ENCODE results near the gene RFTN1. TPM values are rescaled to one million over a fixed set of nuclear protein-coding genes. Genes with fewer than 3 reads are reported as not detected.

RFTN1 gene
- total RNA-seq, 1 donor from 2014 or later, result 6.4 TPM

DNA sequence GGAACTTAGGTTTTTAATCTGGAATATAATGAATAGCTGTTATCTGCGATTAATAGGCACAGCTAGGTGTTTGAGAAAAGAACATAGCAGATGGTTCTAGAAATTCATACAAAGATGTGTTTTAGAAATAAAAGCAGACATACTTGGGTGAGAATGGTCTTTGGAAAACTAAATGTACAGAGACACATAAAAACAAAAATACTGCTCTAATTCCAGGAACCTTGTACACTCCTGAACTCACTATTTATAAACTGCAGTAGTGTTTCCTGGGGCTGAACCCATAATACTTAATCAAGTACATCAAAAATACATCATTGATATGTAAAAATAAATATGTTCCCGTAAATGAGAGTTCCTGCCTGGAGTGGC lies 143.0 kb downstream of the RFTN1 start:
- Mint-ChIP-seq H3K4me3 (ENCODE audit: unreplicated experiment) (no peak overlapping the region), H3K4me1 (ENCODE audit: low read depth, unreplicated experiment) (peaks cover 49% of the 10 kb centered on the region), H3K27me3 (ENCODE audit: unreplicated experiment) (peaks cover 8% of the 10 kb centered on the region), H3K9me3 (ENCODE audit: unreplicated experiment) (peaks cover 3% of the 10 kb centered on the region), H3K27ac (ENCODE audit: unreplicated experiment) (no peak overlapping the region), H3K36me3 (ENCODE audit: unreplicated experiment) (no peaks in the 10 kb centered on the region)
- no peak for DNase-seq
- TF ChIP-seq, protein P1, sequence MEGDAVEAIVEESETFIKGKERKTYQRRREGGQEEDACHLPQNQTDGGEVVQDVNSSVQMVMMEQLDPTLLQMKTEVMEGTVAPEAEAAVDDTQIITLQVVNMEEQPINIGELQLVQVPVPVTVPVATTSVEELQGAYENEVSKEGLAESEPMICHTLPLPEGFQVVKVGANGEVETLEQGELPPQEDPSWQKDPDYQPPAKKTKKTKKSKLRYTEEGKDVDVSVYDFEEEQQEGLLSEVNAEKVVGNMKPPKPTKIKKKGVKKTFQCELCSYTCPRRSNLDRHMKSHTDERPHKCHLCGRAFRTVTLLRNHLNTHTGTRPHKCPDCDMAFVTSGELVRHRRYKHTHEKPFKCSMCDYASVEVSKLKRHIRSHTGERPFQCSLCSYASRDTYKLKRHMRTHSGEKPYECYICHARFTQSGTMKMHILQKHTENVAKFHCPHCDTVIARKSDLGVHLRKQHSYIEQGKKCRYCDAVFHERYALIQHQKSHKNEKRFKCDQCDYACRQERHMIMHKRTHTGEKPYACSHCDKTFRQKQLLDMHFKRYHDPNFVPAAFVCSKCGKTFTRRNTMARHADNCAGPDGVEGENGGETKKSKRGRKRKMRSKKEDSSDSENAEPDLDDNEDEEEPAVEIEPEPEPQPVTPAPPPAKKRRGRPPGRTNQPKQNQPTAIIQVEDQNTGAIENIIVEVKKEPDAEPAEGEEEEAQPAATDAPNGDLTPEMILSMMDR (IDR thresholded peaks at IDR 0.05; ENCODE audit: partially characterized antibody, unreplicated experiment), result no peak

DNA sequence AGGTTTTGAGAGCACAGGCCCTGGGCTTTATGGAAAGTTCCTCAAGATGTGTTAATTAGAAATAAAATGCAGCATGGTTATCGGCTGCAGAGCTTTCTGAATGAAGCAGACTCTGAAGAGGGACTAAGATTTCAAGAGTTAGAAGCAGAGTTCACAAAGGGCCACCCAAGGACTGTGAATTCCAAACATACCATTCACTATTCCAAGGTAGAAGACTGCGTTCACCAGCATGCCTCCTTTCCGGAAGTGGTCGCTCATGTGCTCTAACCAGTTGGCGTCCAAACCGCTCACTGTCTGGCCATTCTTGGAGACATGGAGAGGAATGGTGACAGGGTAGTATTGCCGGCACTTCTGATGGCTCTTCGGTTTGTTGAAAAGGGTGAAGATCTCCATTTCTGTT lies 143.6 kb downstream of the RFTN1 start:
- no peak for DNase-seq
- peaks cover 8% of the 10 kb centered on the region for H3K27me3 Mint-ChIP-seq (ENCODE audit: unreplicated experiment)
- TF ChIP-seq, protein P1 (IDR thresholded peaks at IDR 0.05; ENCODE audit: partially characterized antibody, unreplicated experiment), result no peak
- H3K4me1 Mint-ChIP-seq (ENCODE audit: low read depth, unreplicated experiment), result peaks cover 48% of the 10 kb centered on the region
- H3K9me3 Mint-ChIP-seq (ENCODE audit: unreplicated experiment), result peaks cover 3% of the 10 kb centered on the region
- H3K36me3 Mint-ChIP-seq (ENCODE audit: unreplicated experiment), result no peaks in the 10 kb centered on the region
- no peak overlapping the region for H3K27ac Mint-ChIP-seq (ENCODE audit: unreplicated experiment)
- H3K4me3 Mint-ChIP-seq (ENCODE audit: unreplicated experiment), result no peak overlapping the region

DNA sequence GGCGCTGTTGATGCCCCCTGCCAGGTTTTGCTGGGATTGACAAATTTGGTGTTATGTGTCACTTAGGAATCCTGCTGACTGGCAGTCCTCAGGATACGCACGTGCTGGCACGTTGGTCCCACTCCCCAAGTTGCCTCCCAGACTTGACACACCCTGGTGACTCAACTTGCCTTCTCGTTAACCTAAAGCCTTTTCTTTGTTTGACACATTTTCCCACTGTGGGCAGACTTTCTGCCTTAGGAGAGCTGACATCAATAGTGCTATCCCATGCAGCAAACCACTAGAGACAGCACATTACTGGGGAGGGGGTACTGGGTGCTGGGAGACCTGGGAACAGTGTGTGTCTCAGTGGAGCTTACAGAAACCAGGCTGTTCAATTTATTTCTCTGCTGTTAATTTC lies 144.2 kb downstream of the RFTN1 start:
- peaks cover 45% of the 10 kb centered on the region for H3K4me1 Mint-ChIP-seq (ENCODE audit: low read depth, unreplicated experiment)
- H3K9me3 Mint-ChIP-seq (ENCODE audit: unreplicated experiment), result peaks cover 3% of the 10 kb centered on the region
- no peak overlapping the region for H3K4me3 Mint-ChIP-seq (ENCODE audit: unreplicated experiment)
- H3K27me3 Mint-ChIP-seq (ENCODE audit: unreplicated experiment), result peaks cover 8% of the 10 kb centered on the region
- DNase-seq, result no peak
- no peaks in the 10 kb centered on the region for H3K36me3 Mint-ChIP-seq (ENCODE audit: unreplicated experiment)
- H3K27ac Mint-ChIP-seq (ENCODE audit: unreplicated experiment), result no peak overlapping the region
- TF ChIP-seq, protein P1 (IDR thresholded peaks at IDR 0.05; ENCODE audit: partially characterized antibody, unreplicated experiment), result no peak

DNA sequence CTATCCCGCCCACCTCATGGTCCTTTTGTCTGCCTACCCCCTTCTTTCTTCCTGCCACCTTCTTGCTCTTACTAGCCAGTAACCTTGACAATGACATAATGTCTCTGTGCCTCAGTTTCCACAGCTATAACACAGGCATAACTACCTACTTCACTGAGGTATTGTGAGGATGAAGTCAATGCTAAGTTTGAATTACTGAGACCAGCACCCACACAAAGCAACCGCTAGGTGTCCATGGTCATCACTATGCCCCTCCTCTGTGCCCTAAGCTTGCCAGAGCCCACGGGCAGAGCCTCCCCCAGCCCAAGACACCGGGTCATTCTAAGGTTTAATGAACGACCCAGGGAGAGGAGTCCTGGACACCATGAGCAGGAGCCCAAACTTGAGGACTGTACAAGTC lies 146.9 kb downstream of the RFTN1 start:
- H3K9me3 Mint-ChIP-seq (ENCODE audit: unreplicated experiment), result peaks cover 3% of the 10 kb centered on the region
- no peak for DNase-seq
- TF ChIP-seq, protein P1 (IDR thresholded peaks at IDR 0.05; ENCODE audit: partially characterized antibody, unreplicated experiment), result no peak
- H3K27ac Mint-ChIP-seq (ENCODE audit: unreplicated experiment), result no peak overlapping the region
- H3K27me3 Mint-ChIP-seq (ENCODE audit: unreplicated experiment), result no peaks in the 10 kb centered on the region
- H3K36me3 Mint-ChIP-seq (ENCODE audit: unreplicated experiment), result no peaks in the 10 kb centered on the region
- peaks cover 28% of the 10 kb centered on the region for H3K4me1 Mint-ChIP-seq (ENCODE audit: low read depth, unreplicated experiment)
- no peak overlapping the region for H3K4me3 Mint-ChIP-seq (ENCODE audit: unreplicated experiment)

DNA sequence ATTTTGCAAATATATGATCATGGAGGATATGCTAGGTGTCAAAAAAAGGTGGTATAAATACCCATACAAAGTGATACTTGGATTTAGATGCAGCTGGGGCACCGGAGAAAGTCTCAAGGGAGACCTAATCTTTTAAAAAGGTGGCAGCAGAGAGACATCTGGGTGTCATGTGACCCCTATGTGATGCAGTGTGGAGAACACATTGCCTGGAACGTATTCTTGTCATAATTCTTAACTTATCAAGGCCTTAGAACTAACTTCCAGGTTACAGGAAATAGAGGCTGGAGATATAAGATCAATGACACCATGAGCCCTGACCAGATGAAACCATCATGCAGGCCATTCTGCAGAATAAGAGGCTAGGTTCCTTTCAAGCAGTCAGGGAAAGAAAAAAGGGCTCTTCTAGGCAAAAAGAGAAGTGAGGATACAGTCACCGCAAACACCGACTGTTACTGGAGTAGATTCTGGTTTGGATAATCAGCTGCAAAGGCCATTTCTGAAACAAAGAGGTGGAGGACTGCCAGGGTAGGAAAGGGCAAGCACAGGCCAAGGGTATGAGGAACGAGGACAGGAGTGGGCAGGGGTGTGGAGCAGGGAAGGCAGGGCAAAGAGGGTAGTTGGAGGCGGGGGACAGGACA lies 147.9 kb downstream of the RFTN1 start:
- H3K4me3 Mint-ChIP-seq (ENCODE audit: unreplicated experiment), result no peak overlapping the region
- TF ChIP-seq, protein P1 (IDR thresholded peaks at IDR 0.05; ENCODE audit: partially characterized antibody, unreplicated experiment), result no peak
- H3K4me1 Mint-ChIP-seq (ENCODE audit: low read depth, unreplicated experiment), result peaks cover 20% of the 10 kb centered on the region
- H3K27ac Mint-ChIP-seq (ENCODE audit: unreplicated experiment), result peak overlapping the region; percentile 49
- no peaks in the 10 kb centered on the region for H3K27me3 Mint-ChIP-seq (ENCODE audit: unreplicated experiment)
- no peak for DNase-seq
- peaks cover 3% of the 10 kb centered on the region for H3K9me3 Mint-ChIP-seq (ENCODE audit: unreplicated experiment)
- no peaks in the 10 kb centered on the region for H3K36me3 Mint-ChIP-seq (ENCODE audit: unreplicated experiment)
